Right lung (tissue), 5 donors: ENCODE results near the gene CATSPER4. TPM values are rescaled to one million over a fixed set of nuclear protein-coding genes. Genes with fewer than 3 reads are reported as not detected.

ENCODE experiments used
- DNase-seq, 2 donors: peaks; one replicate each; pipeline ENCODE4 v3.0.0-alpha.2; 2013
- polyA plus RNA-seq, 5 donors: library from polyadenylated mRNA; unstranded; fragments of 120-200 nt; gene quantifications; one replicate each; pipeline versions ENCODE4 v1.2.1 to v1.2.3, GENCODE V29; 2013; ENCODE audit warnings: inconsistent platforms in 1 of 5, low replicate concordance in 1 of 5; ENCODE audit not compliant: insufficient read length in 5 of 5, insufficient read depth in 1 of 5

Gene CATSPER4
- polyA plus RNA-seq, 5 donors = 0.08 TPM; not detected in 4

- no peak for DNase-seq
Measured at GRCh38 chr1:26237230-26237966, 47.0 kb downstream of the CATSPER4 start.

GRCh38 chr1:26239936-26240335, 49.5 kb downstream of the CATSPER4 start:
- DNase-seq = no peak

Other genes starting within 250 kb of the CATSPER4 start
- 10 to 100 TPM; 11.6 to 14.1 (median 12.3) TPM for gene PAFAH2, start 192.5 kb upstream of the CATSPER4 start, polyA plus RNA-seq
- 1 to 10 TPM in 1 of 5 donors, under 1 TPM in 4; 0.49 to 1.5 (median 0.51) TPM for gene EXTL1, start 168.8 kb upstream of the CATSPER4 start, polyA plus RNA-seq
- gene SLC30A2, start 144.5 kb upstream of the CATSPER4 start, polyA plus RNA-seq = under 1 TPM; 0.17 to 0.49 (median 0.20) TPM
- gene TRIM63, start 123.0 kb upstream of the CATSPER4 start, polyA plus RNA-seq = 1 to 10 TPM in 2 of 5 donors, under 1 TPM in 2, not detected in 1; 0.15 to 2.1 (median 1.3) TPM
- 10 to 100 TPM; 17.2 to 26.9 (median 24.0) TPM for gene PDIK1L, start 78.8 kb upstream of the CATSPER4 start, polyA plus RNA-seq
- gene FAM110D, start 31.5 kb upstream of the CATSPER4 start, polyA plus RNA-seq = 1 to 10 TPM; 1.2 to 2.0 (median 1.6) TPM
- gene C1orf232, start 21.6 kb upstream of the CATSPER4 start, polyA plus RNA-seq = not detected
- 10 to 100 TPM in 3 of 5 donors, 1 to 10 TPM in 2; 8.1 to 23.0 (median 14.2) TPM for gene ZNF593, start 20.7 kb upstream of the CATSPER4 start, polyA plus RNA-seq
- gene ZNF593OS, start 18.8 kb upstream of the CATSPER4 start, polyA plus RNA-seq = 1 to 10 TPM in 4 of 5 donors, under 1 TPM in 1; 0.75 to 2.0 (median 1.2) TPM
- gene CNKSR1, start 13.1 kb upstream of the CATSPER4 start, polyA plus RNA-seq = 10 to 100 TPM; 15.2 to 25.9 (median 24.0) TPM
- gene CEP85, start 43.6 kb downstream of the CATSPER4 start, polyA plus RNA-seq = 10 to 100 TPM; 20.0 to 26.4 (median 21.9) TPM
- gene SH3BGRL3, start 89.5 kb downstream of the CATSPER4 start, polyA plus RNA-seq = 100 to 1,000 TPM in 2 of 5 donors, 10 to 100 TPM in 3; 89.9 to 123 (median 98.7) TPM
- gene UBXN11, start 116.0 kb downstream of the CATSPER4 start, polyA plus RNA-seq = 10 to 100 TPM; 23.7 to 29.6 (median 27.9) TPM
- gene CD52, start 127.4 kb downstream of the CATSPER4 start, polyA plus RNA-seq = 1 to 10 TPM; 2.8 to 7.0 (median 5.6) TPM
- gene CRYBG2, start 163.5 kb downstream of the CATSPER4 start, polyA plus RNA-seq = 1 to 10 TPM in 4 of 5 donors, under 1 TPM in 1; 0.70 to 2.5 (median 1.5) TPM
- under 1 TPM in 4 of 5 donors, not detected in 1; 0.10 to 0.27 (median 0.19) TPM for gene ZNF683, start 182.1 kb downstream of the CATSPER4 start, polyA plus RNA-seq
- gene LIN28A, start 220.2 kb downstream of the CATSPER4 start, polyA plus RNA-seq = under 1 TPM; 0.06 to 0.10 (median 0.08) TPM
- 10 to 100 TPM; 27.5 to 36.6 (median 35.4) TPM for gene DHDDS, start 241.7 kb downstream of the CATSPER4 start, polyA plus RNA-seq